GM18519 (cell line): ENCODE results near the gene CRIP3.

Source experiments
- ATAC-seq: cut with Tn5 transposase; IDR thresholded peaks from one replicate; pipeline ENCODE4 v1.9.1; 2021; ENCODE audit warnings: mild to moderate bottlenecking, moderate library complexity; ENCODE audit not compliant: unreplicated experiment, low FRiP score

The CRIP3 gene

GRCh38 chr6:43290905-43291355 lies 17.7 kb downstream of the CRIP3 start:
- no peak for ATAC-seq

- no peak for ATAC-seq
These were observed 18.2 kb downstream of the CRIP3 start for GRCh38 chr6:43290339-43290904.

- no peak for ATAC-seq
These were observed 20.6 kb downstream of the CRIP3 start for GRCh38 chr6:43287717-43288679.

GRCh38 chr6:43286980-43287716 lies 21.5 kb downstream of the CRIP3 start:
- ATAC-seq = no peak

GRCh38 chr6:43286456-43286979 lies 22.1 kb downstream of the CRIP3 start:
- ATAC-seq = no peak

- ATAC-seq = no peak
These were observed 22.8 kb downstream of the CRIP3 start for GRCh38 chr6:43285832-43286231.

- no peak for ATAC-seq
These were observed 23.4 kb downstream of the CRIP3 start for GRCh38 chr6:43284991-43285781.

- ATAC-seq = no peak
These were observed 24.7 kb downstream of the CRIP3 start for GRCh38 chr6:43283905-43284304.

GRCh38 chr6:43283514-43283901 lies 25.1 kb downstream of the CRIP3 start:
- no peak for ATAC-seq

GRCh38 chr6:43282636-43283513 lies 25.8 kb downstream of the CRIP3 start:
- ATAC-seq = no peak

GRCh38 chr6:43282060-43282459 lies 26.6 kb downstream of the CRIP3 start:
- no peak for ATAC-seq

- no peak for ATAC-seq
These were observed 28.4 kb downstream of the CRIP3 start for GRCh38 chr6:43280234-43280633.

- ATAC-seq = no peak
These were observed 30.0 kb downstream of the CRIP3 start for GRCh38 chr6:43278524-43279078.

GRCh38 chr6:43277643-43278523 lies 30.7 kb downstream of the CRIP3 start:
- no peak for ATAC-seq

GRCh38 chr6:43277306-43277642 lies 31.4 kb downstream of the CRIP3 start:
- ATAC-seq = no peak

- ATAC-seq = no peak
These were observed 31.9 kb downstream of the CRIP3 start for GRCh38 chr6:43276577-43277305.

GRCh38 chr6:43275801-43276576 lies 32.6 kb downstream of the CRIP3 start:
- no peak for ATAC-seq
